Measurements from ENCODE around the gene MLN. TPM values are rescaled to one million over a fixed set of nuclear protein-coding genes. Genes with fewer than 3 reads are reported as not detected.

MLN gene
- total RNA-seq, 1 experiment from 2014 or later: not detected

- TF ChIP-seq ZBTB33 (IDR thresholded peaks at IDR 0.05; ENCODE audit: extremely low read depth, insufficient replicate concordance, low read length): no peak
- TF ChIP-seq EZH2 (IDR thresholded peaks at IDR 0.05): no peak
- no peak for TF ChIP-seq MAX (IDR thresholded peaks at IDR 0.05)
Measured at GRCh38 chr6:33808641-33809180, 4.9 kb upstream of the MLN start (continued).

GRCh38 chr6:33807606-33808005 lies 3.8 kb upstream of the MLN start:
- no peaks in the 10 kb centered on the region for H3K36me3 ChIP-seq (ENCODE audit: control insufficient read depth in 1 of 2, insufficient read depth in 2 of 2, low read length in 2 of 2)
- TF ChIP-seq MAX (IDR thresholded peaks at IDR 0.05) (no peak), FOSL1 (IDR thresholded peaks at IDR 0.05; ENCODE audit: low read depth) (no peak), CEBPB (IDR thresholded peaks at IDR 0.05; ENCODE audit: low read depth) (no peak), POLR2A (IDR thresholded peaks at IDR 0.05; ENCODE audit: borderline replicate concordance, extremely low read depth, insufficient read depth, insufficient read length) (no peak), RAD21 (IDR thresholded peaks at IDR 0.05; ENCODE audit: low read depth) (no peak), ELF1 (IDR thresholded peaks at IDR 0.05; ENCODE audit: borderline replicate concordance, low read depth) (no peak), SP1 (IDR thresholded peaks at IDR 0.05; ENCODE audit: low read depth) (no peak), ZBTB33 (IDR thresholded peaks at IDR 0.05; ENCODE audit: extremely low read depth, insufficient replicate concordance, low read length) (no peak), EZH2phosphoT487 (IDR thresholded peaks at IDR 0.05; ENCODE audit: borderline replicate concordance) (no peak), CTCF (IDR thresholded peaks at IDR 0.05 in 2 of 3, conservative IDR thresholded peaks at IDR 0.05 in 1 of 3; ENCODE audit: borderline replicate concordance in 1 of 3, insufficient read depth in 1 of 3, low read depth in 2 of 3, low read length in 2 of 3) (no peak), REST (IDR thresholded peaks at IDR 0.05; ENCODE audit: low read depth) (no peak)
- CTCF ChIA-PET: no interaction called here
- no TSS peak for BruUV-seq (replicated peaks)
- H3K79me2 ChIP-seq (ENCODE audit: insufficient read depth, low read length): no peaks in the 10 kb centered on the region
- DNase-seq (ENCODE audit: low read depth, low spot score) (no peak), ATAC-seq (no peak)
- POLR2A ChIA-PET: no interaction called here
- no peak overlapping the region for H3K27ac ChIP-seq (ENCODE audit: low read depth, low read length)
- no peaks in the 10 kb centered on the region for H3K4me1 ChIP-seq (ENCODE audit: control insufficient read depth in 1 of 2, insufficient read depth in 2 of 2, low read length in 2 of 2)
- H3K9ac ChIP-seq (ENCODE audit: low read length): no peak overlapping the region
- intact Hi-C loops (cut with micrococcal nuclease): no loop called here
- H4K20me1 ChIP-seq (ENCODE audit: insufficient read depth): no peaks in the 10 kb centered on the region
- RAD21 ChIA-PET (ENCODE audit: low non-redundant PET in 1 of 2, low total read pairs in 2 of 2, uncharacterized antibody in 2 of 2, unreplicated experiment in 2 of 2): no interaction called here
- H3K4me2 ChIP-seq (ENCODE audit: low read length): no peak overlapping the region
- no peaks in the 10 kb centered on the region for H3K9me3 ChIP-seq (ENCODE audit: control insufficient read depth in 1 of 2, insufficient read depth in 1 of 2, low read depth in 1 of 2, low read length in 2 of 2)
- H3K4me3 ChIP-seq (replicated peaks in 1 of 2; ENCODE audit: low read depth in 1 of 2, low read length in 2 of 2): no peak overlapping the region
- H2AFZ ChIP-seq (ENCODE audit: low read depth, low read length, poor library complexity, severe bottlenecking): no peak overlapping the region
- H3K9me2 ChIP-seq (ENCODE audit: insufficient read depth): no peaks in the 10 kb centered on the region
- peaks cover 60% of the 10 kb centered on the region for H3K27me3 ChIP-seq (ENCODE audit: insufficient read depth, low read length)
